Measurements from ENCODE around the gene AP2A2.

AP2A2 gene

DNA sequence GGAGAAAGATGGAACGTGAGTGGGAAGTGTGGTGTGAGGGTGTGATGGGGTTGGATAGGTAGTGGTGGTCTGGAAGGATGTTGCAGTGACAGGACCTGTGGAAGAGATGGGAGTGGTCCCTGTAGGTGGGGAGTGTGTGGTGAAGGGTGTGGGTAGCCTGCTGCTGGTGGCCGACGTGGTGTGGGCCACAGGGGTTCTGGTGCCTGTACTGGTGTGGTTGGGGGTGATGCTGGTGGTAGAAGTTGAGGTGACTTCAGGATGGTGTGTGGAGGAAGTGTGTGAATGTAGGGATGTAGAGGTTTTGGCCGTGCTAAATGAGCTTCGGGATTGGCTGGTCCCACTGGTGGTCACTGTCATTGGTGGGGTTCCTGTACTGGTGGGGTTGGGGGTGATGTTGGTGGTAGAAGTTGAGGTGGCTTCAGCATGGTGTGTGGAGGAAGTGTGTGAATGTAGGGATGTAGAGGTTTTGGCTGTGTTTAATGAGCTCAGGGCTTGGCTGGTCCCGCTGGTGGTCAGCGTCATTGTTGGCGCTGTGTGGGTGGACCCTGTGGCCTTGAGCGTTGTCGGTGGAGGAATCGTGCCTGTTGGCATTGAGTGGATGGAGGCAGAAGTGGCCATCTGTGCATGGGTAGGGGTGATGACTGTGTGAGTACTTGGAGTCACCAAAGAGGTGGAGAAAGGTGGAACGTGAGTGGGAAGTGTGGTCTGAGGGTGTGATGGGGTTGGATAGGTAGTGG, 91.8 kb downstream of the AP2A2 start:
- DNase-seq = no peak

DNA sequence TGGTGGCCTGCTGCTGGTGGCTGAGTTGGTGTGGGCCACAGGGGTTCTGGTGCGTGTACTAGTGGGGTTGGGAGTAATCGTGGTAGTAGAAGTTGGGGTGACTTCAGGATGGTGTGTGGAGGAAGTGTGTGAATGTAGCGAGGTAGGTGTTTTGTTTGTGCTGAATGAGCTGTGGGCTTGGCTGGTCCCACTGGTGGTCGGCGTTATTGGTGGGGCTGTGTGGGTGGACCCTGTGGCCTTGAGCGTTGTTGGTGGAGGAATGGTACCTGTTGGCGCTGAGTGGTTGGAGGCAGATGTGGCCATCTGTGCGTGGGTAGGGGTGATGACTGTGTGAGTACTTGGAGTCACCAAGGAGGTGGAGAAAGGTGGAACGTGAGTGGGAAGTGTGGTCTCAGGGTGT, 92.4 kb downstream of the AP2A2 start:
- no peak for DNase-seq

DNA sequence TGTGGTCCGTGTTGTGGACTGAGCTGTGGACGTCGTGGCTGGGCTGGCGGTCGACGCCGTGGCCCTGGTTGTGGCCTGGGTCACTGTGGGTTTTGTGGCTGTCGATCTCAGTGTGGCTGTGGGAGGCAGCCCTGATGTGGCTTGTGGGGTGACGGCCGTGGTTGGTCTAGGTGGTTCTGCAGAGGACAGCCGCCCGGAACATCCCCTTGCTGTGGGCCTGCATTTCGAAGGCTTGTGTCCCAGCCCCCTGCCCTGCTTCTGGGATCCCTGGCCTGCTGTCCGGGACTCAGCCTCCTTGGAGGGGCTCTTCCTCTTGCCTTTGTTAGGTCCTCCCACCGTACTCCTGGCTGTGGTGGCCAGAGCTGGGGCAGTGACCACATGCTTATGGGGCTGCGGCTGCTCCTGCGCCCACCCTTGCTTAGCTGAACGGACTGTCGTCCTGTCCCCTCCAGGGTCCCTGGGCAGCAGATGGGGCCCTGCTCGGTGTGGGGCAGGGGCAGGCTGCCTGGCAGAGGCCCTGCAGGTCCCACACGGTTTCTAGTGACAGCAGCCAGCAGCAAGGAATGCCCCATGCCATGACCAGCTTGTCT, 93.7 kb downstream of the AP2A2 start:
- no peak for DNase-seq

DNA sequence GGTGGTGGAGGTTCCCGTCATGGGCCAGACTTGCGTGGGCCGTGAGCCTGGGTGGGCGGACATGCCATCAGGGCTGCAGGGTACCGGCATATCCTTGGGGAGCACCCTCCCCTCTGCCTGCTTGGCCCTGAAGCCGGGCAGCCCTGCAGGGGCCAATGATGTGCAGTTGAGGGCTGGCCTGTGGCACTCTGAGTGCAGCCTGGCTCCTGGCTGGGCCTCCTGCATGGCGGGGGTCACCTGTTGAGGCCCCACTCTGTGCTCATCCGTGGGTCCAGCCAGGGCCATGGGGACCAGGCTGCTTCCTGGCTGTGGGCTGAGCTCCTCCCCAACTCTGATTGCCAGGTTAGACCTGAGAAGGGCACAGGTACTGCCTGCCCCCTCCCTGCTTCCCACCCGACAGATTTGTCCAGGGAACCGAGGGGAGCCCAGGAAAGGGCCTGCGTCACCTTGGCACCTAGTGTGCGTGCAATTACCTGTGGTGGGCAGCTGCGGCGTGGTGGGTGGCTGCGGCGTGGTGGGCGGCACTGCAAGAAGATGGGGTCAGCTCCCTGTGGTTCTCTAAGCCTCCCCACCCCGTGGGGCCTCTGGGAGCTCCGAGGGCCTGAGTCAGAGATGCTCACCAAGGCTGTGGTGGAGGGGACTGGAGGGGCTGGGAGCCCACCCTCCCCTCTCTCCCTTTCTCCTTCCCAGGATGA, 94.7 kb downstream of the AP2A2 start:
- DNase-seq = no peak

DNA sequence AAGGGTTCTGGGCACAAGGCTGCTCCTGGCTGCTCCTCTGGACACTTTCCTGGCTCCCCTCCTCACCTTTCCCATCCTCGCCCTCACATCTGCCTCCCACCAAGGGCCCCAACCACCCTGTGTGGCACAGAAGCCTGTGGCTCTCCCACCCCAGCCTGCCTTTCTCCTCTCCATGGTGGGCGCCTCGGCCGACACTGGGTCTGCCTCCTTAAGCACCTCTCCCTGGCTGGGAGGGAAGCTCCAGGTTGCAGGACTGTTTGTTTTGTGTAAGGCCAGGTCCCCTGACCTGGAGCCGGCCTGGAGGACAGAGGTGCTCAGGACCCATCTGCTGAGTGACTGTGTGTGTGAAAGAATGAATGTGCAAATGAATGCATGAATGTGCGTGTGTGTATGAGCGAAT, 96.7 kb downstream of the AP2A2 start:
- DNase-seq = no peak

DNA sequence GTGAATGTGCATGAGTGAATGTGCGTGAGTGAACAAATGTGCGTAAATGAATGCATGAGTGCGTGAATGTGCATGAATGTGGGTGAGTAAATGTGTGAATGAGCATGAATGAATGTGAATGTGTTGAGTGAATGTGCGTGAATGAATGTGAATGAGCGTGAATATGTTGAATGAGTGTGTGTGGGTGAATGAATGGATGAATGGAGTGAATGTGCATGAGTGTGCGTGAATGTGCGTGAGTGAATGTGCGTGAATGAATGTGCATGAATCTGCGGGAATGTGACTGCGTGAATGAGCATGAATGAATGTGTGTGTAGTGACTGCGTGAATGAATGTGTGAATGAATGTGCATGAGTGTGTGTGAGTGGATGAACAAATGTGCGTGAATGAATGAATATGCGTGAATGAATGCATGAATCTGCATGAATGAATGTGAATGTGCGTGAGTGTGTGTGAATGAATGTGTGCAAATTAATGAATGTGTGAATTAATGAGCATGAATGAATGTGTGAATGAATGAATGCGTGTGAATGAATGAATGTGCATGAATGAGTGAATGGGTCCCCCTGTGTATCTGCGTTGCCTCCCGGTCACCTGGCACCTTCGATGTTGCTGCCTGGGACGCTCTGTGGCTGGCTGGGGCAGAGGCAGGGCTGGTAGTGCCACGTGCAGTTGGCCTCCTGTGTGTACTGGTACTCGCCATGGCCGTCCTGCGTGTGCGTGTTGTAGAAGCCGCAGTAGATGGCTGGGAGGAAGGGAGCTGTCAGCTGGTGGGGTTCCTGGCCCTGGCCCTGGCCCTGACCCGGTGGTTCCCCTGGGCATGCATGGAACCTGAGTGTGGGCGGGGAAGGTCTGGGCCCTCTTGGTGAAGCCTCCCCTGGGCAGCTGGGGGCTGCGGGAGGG, 97.5 kb downstream of the AP2A2 start:
- DNase-seq = no peak

DNA sequence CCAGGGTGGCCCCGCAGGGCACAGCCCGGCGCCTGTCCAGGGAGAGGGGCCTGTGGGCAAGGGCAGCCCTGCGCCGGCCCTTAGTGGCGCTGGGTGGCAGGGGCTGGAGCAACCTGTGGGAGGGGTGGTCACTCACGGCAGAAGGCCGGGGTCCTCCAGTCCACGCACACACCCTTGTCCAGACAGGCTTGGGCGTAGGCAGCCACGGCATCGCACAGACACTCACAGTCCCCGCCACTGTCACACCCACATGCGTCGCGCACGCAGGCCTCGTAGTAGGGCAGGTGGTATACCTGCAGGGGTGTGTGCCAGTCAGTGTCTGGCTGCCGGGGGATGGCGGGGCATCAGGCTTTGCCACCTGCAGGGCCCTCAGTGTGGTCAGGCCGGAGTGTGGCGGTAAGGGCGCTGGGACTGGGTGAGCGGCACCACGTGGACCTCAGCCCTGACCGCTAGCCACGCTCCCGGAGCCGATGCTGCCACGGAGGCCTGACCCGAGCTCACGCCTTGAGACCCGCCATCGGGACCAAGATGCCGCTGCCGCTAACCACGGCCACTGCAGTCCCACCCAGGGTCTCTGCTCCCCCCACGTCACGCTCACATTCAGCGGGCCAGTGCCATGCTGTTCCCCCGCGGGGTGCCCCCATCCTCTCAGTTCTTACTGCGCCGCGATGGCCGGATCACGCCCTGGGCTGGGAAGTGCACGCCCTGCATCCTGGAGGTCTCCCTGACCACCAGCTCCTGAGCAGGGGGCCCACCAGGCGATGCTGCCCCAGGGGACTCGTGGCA, 98.3 kb downstream of the AP2A2 start:
- no peak for DNase-seq

DNA sequence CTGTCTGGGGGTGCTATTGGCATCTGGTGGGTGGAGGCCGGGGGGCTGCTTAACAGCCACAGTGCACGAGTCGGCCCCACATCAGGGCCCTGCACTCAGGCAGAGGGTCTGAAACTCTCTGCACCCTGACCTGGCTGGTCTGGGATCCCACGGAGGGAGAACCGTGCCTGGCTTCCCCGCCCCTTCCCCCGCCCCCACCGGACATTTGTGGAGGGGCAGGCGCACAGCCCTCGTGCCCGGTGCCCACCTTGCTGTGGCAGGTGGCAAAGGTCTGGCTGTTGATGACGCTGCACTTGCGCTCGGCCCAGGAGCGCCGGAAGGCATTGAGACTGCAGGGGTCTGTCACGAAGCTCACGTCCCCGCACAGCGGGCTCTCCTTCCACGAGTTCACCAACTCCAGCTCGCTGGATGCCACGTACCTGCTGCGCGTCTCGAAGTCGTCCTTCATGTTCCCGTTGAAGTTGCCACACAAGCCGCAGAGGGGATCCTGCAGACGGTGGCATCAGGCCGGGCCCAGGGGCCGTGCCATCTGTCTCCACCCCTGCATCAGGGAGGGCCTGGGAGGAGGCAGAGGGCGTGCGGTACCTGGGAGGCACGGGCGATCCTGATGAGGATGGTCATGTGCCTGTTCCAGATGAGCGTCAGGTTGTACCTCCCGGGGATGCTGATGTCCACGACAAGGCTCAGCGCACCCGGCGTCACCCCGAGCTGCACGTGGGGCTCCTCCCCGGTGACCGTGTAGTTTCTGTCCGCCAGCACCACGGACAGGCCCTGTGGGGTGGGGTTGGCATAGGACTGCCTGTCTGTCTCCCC, 99.1 kb downstream of the AP2A2 start:
- no peak for DNase-seq

DNA sequence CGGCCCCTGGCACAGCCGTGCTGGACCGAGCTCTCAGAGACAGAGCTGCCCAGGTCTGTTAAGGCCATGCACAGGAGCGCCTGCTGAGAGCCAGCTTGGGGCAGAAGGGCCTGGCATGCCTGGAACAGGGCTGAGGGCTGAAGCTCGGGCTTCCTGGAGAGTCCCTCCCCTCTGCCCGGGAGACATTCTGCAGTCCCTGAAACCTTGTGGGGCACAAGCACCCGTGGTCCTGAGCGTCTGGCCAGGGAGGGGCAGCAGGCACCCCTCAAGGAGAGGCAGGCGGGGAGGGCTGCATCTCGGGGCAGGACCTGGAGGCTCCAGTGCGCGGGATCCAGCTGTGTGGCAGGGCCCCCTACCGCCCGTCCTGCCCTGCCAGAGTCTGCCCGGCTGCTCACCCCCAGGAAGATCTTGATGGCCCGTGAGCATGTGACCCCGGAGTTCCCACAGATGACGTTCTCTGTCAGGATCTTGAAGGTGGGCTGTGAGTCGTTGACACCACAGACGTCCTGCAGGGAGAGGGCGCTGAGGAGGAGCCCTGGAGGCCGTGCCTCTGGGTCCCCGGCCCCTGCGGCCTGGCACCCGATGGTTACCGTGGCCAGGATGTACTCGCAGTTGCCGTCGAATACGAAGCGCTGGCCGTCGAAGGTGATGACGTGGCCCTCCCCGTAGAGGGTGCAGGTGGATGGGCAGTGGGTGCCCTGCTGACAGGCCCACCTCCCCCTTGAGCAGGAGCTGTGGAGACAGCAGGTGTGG, 99.9 kb downstream of the AP2A2 start:
- no peak for DNase-seq

DNA sequence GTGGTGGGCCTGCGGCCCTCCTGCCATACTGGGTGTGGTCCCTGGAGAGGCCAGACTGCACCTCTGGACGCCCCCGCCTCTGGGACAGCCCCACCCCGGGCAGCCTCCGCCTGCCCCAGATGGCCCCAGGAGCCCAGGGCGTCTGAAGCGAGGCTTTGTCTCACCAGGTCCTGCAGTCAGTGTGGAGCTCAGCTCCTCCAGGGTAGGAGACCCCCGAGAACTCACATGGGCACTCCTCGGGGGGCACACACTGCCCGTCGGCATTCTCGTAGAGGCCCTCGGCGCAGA, 100.4 kb downstream of the AP2A2 start:
- DNase-seq = no peak

DNA sequence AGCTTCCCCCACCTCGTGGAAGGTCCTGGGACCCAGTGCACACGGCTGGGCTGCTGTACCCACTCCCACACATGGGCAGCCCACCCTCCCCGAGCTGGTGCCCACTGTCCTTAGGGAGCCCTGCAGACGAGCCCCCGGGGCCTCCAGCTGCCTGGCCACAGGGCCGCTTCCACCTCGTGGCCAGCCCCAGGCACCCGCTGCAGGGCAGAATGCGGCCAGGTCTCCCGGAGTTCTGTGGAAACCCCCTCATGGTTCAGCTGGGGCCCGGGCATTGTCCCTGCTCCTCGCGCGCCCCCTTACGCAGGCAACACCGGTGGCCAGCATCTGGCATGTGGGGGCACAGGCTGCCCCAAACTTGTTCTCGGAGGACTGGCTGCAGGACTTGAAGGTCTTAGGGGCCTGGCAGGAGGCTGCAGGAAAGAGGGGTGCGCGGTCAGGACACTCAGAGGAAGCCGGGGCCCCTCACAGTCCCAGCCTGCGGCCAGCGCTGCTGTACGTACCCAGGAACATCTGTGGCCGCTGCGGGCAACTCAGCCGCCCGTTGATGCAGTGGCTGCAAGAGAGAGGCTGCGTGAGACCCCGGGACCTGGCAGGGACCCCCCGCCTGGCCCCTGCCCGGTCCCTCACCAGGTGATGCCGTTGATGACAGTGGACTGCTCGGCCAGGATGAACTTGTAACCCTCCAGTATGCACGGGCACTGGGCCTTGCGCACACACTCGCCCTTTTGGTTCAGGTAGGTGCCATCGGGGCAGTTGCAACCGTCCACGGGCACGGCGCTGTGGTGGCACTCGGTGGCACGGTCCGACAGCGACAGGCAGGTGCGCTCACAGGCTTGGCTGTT, 101.2 kb downstream of the AP2A2 start:
- DNase-seq = no peak

DNA sequence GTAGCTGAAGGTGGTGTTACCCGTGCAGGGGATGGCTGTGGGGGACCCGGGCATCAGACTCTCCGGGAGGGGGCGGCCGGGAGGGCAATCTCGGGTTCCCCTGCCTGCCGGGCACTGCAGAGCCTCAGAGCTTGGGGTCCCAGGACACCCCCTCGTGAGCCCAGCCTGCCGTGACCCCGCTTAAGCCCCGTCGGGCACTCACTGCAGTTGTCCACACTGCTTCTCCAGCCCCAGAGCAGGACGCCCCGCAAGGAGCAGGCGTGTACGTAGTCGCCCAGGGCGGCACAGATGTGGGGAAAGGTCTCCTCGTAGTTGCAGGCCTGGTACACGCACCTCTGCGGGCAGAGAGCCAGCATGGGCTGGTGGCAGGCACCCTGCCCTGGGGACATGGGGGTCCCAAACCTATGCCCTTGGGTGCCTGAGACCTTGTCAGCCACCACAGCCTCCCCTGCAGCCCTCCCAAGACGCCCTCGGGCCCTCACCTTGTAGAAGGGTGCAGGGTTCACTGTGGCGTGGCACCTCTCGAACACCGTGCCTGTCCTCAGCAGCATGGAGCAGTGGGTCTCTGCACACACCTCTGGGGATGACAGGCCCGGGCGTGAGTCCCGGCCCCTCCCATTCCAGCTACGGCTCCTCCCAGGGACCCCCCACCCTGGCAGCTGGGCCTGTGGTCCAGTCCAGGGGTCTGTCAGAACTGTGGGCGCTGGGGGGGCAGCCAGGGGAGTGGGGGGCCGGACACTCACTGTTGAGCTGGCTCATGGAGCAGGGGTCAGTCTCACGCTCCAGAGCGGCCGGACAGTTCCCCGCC, 102.0 kb downstream of the AP2A2 start:
- DNase-seq = no peak

DNA sequence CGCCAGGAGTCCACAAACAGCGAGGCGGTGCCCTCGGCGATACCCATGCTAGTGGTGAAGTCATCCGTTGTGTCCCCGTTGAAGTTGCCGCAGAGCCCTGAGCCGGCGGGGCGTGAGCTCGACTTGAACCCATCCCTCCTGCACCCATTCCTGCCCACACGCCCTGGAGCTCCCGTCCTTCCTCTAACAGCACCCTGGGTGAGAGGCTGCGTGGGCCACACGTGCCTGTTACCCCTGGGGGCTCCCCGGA, 102.5 kb downstream of the AP2A2 start:
- DNase-seq = no peak

DNA sequence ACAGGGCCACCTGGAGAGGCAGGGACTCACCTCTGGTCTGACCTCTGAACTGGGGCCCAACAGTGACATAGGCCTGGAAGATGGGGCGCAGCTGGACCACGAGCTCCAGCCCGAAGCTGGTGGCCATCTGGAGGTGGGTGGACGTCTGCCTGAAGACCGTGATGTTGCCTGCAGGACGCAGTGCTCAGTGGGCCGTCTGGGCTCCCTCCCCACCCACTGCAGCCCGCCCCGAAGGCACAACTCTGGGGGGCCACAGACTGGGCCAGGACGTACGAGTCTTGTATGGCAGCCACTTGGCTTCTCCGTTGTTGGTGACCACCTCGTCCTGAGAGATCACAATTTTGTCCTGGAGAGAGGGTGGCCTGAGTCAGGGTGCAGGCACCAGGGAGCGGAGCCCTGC, 102.9 kb downstream of the AP2A2 start:
- DNase-seq = no peak

DNA sequence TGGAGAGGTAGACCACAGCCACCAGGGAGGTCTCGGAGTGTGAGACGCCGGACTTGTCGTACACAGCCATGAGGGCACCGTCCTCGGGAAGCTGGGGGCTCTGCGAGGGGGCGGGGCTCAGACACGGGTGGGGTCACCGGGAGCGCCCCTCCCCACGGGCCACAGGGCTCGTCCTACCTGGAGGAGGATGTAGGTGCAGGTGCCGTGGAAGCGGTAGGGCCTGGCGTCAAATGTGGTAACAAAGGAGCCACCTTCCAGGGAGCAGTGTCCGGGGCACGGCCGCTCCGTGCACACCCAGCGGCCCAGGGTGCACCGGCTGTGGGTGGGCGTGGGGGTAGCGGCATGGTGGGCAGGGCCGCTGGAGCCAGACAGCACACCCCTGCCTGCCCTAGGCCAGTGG, 103.4 kb downstream of the AP2A2 start:
- no peak for DNase-seq

DNA sequence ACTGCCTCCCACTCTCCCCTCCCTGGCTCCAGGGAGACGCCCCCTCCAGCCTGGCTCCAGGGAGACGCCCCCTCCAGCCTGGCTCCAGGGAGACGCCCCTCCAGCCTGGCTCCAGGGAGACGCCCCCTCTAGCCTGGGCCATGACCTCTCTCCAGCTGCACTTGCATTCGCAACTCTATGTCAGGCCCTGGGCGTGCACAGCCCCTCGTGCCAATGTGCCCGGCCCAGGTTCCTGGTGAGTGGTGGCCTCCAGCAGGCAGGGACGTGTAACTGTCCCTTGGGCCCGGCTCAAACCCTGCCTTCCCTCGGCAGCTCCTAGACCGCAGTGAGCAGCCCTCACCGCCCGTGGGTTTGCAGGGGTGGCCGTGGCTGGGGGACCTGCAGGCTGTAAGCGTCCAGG, 104.0 kb downstream of the AP2A2 start:
- no peak for DNase-seq

DNA sequence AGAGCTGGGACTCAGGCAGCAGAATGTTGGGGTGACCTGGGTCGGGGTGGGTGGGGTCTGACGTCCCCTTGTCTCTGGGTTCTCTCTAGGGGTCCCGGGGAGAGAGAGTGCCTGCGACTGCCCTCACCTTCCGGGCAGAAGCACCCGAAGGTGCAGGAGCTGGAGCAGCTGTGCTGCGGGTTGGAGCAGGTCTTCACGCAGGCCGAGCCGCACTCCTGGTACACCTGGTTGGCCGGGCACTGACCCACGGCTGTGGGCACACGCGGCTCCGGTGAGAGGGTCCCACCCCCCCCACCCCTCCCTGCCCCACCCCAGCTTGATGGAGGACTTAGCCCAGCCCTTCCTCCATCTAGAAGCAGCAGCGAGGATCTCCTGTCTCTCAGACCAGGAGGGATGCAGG, 104.4 kb downstream of the AP2A2 start:
- no peak for DNase-seq

DNA sequence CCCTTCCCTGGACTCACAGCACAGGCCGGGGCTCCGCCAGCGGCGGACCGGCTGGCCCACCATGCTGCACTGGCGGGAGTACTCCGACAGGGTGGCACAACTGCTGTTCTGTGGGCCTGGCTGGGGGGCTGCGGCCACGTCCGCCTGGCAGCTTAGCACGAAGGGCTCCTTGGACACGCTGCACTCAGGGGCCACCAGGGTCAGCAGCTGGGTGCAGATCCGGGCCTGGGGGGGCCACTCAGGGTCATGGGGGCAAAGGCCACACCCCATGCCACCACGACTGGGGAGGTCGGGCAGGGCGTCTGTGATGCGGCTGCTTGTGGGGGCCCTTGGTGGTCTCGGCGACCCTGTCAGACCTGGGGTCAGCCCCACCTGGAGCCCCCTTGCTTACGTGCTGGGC, 104.9 kb downstream of the AP2A2 start:
- no peak for DNase-seq

DNA sequence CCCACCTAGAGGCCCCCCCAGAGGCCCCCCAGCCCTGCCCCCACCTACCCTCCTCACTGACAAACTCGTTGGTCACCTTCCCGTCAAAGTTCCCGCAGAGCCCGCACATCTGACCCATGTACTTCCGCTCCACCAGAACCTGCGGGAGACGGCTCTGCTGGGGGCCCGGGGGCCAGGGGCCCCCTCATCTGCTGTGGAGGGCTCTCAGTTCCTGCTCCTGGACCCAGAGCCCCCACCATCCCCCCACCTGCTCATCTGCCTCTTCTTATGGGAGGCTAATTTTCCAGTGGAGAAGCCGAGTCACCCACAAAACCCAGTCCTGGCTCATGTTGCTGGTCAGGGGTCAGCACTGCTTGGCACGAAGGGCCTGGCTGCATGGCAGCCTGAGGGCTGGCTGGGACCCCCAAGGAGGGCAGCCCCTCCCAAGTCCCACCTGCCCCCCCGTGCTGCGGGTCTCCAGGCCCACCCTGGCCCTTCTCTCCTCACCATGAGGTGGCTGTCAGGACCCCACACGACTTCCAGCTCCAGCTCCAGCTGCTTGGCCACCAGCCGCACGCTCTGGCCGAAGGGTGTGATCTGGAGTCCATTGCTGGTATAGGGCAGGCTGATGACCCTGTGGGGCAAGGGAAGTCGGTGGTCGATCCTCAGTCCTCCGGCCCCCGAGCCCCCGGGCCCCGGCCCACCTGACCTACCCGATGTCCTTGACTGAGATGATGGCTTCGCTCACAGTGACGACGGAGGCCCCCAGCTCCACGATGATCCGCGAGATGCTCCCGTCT, 105.6 kb downstream of the AP2A2 start:
- DNase-seq = no peak

All from midbrain (tissue), 1 donor.